Measurements from ENCODE around the gene SUCLG2.

GRCh38 chr3:67564008-67564407 is 90.4 kb downstream of the SUCLG2 start:
- TF ChIP-seq, protein P1, sequence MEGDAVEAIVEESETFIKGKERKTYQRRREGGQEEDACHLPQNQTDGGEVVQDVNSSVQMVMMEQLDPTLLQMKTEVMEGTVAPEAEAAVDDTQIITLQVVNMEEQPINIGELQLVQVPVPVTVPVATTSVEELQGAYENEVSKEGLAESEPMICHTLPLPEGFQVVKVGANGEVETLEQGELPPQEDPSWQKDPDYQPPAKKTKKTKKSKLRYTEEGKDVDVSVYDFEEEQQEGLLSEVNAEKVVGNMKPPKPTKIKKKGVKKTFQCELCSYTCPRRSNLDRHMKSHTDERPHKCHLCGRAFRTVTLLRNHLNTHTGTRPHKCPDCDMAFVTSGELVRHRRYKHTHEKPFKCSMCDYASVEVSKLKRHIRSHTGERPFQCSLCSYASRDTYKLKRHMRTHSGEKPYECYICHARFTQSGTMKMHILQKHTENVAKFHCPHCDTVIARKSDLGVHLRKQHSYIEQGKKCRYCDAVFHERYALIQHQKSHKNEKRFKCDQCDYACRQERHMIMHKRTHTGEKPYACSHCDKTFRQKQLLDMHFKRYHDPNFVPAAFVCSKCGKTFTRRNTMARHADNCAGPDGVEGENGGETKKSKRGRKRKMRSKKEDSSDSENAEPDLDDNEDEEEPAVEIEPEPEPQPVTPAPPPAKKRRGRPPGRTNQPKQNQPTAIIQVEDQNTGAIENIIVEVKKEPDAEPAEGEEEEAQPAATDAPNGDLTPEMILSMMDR (IDR thresholded peaks at IDR 0.05): no peak
- no peak for TF ChIP-seq POLR2A (IDR thresholded peaks at IDR 0.05)
- TF ChIP-seq EP300 (IDR thresholded peaks at IDR 0.05): no peak
- no peak for TF ChIP-seq POLR2AphosphoS5 (IDR thresholded peaks at IDR 0.05)
